Psoas muscle (tissue), 8 donors: ENCODE results near the gene PRDM8. TPM values are rescaled to one million over a fixed set of nuclear protein-coding genes. Genes with fewer than 3 reads are reported as not detected.

Experiments used
- ATAC-seq, 4 donors: fragments of 200-7000 bp; cut with Tn5 transposase; one replicate each; pipeline ENCODE4 v1.9.1; 2020; ENCODE audit warnings: moderate library complexity in 3 of 4, mild to moderate bottlenecking in 2 of 4
- DNase-seq, 2 donors: peaks; one replicate each; pipeline ENCODE4 v3.0.0-alpha.2; 2020
- H3K27ac ChIP-seq: fragments of 200-600 bp; one replicate; pipeline ENCODE4 v1.8.0; 2022
- H3K27me3 ChIP-seq, 3 donors: fragments of 200-600 bp in 1 of 3; one replicate each; pipeline versions ENCODE4 v1.6.1 to v1.8.0; 2013 to 2022; ENCODE audit warnings: low read length in 2 of 3, mild to moderate bottlenecking in 2 of 3, moderate library complexity in 1 of 3; ENCODE audit not compliant: insufficient read depth in 3 of 3
- H3K36me3 ChIP-seq, 2 donors: fragments of 200-600 bp in 1 of 2; one replicate each; pipeline versions ENCODE4 v1.6.1 to v1.8.0; 2013 to 2022; ENCODE audit warnings: low read depth in 1 of 2, mild to moderate bottlenecking in 1 of 2, moderate library complexity in 1 of 2; ENCODE audit not compliant: insufficient read depth in 1 of 2
- H3K4me1 ChIP-seq: fragments of 200-600 bp; one replicate; pipeline ENCODE4 v1.8.0; 2022
- H3K4me3 ChIP-seq: fragments of 200-600 bp; one replicate; pipeline ENCODE4 v1.8.0; 2022; ENCODE audit warnings: mild to moderate bottlenecking
- H3K9me3 ChIP-seq: fragments of 200-600 bp; one replicate; pipeline ENCODE4 v1.8.0; 2022
- CTCF ChIP-seq: fragments of 200-600 bp; IDR thresholded peaks from one replicate; pipeline ENCODE4 v1.8.0; 2022; ENCODE audit warnings: antibody characterized with exemption
- WGBS, 3 donors: extraction: QIAGEN DNeasy Blood & Tissue Kit; methylation state at CpG; one replicate each; pipeline versions ENCODE4 v1.1.6 to v1.1.7; 2013; 5-methylcytosine and 5-hydroxymethylcytosine counted together
- intact Hi-C, 2 donors: fragments of 100-400 bp; cut with DNase I; formaldehyde crosslinking; loops; one replicate each; pipeline versions ENCODE4 v1.11.0 to v1.14.2; 2022
- polyA plus RNA-seq, 3 donors: library from polyadenylated mRNA; stranded (reverse); fragments of 200-250 nt; gene quantifications; one replicate each; pipeline ENCODE4 v1.2.3, GENCODE V29; 2013
- total RNA-seq, 4 donors: library from RNA; stranded (reverse); fragmentation: NEBNext Ultra II Directional in 2 of 4; extraction: Animal tissue kit (Norgen Biotek cat#: 25700) in 2 of 4; gene quantifications; one replicate each; pipeline versions ENCODE4 v1.2.1 to v1.2.4, GENCODE V29; 2021 to 2023
- donor health status: healthy with polysubstance abuse.
- donor health status: DM: no; HTN: no; CAD: no; lungs with moderate emphysema.
- donor health status: Bipolar disorder and iron deficiency.
- donor health status: healthy.
- donor health status: DM: yes; HTN: yes; CAD: no.
- donor health status: DM: no; HTN: no; CAD: no.
- donor health status: DM: no; HTN: no; CAD: no.
- donor health status: DM: yes; HTN: yes; CAD: no.

Gene PRDM8
- total and polyA plus RNA-seq, 7 donors = 0.28 to 1.8 (median 0.63) TPM

- Histone ChIP-seq H3K27me3 (peaks cover 0 to 20% (median 10%) of the 10 kb centered on the region in 3 donors), H3K27ac (no peak overlapping the region), H3K4me3 (no peak overlapping the region), H3K4me1 (no peaks in the 10 kb centered on the region), H3K36me3 (no peaks in the 10 kb centered on the region), H3K9me3 (no peaks in the 10 kb centered on the region)
- DNase-seq (no peak), ATAC-seq (no peak)
- intact Hi-C loops = no loop called here
- TF ChIP-seq CTCF = no peak
- WGBS, 3 donors = 86 to 89% (median 89%) methylated on average over 9 of the region's 9 CpGs
These were observed 8.8 kb downstream of the PRDM8 start for GRCh38 chr4:80206111-80206510.

GRCh38 chr4:80206521-80207171 lies 9.3 kb downstream of the PRDM8 start:
- WGBS, 3 donors = 58% methylated on average over 29 of the region's 29 CpGs
- peaks cover 0 to 15% (median 5%) of the 10 kb centered on the region in 3 donors for H3K27me3 ChIP-seq
- no peaks in the 10 kb centered on the region for H3K36me3 ChIP-seq
- H3K4me1 ChIP-seq = no peaks in the 10 kb centered on the region
- intact Hi-C loops = no loop called here
- H3K27ac ChIP-seq = peak overlapping the region; percentile 53
- no peak for TF ChIP-seq CTCF
- DNase-seq (peak; percentile 70 to 79), ATAC-seq (peak; percentile 36 to 67 (median 64))
- peak overlapping the region; percentile 30 for H3K4me3 ChIP-seq
- H3K9me3 ChIP-seq = no peaks in the 10 kb centered on the region

- Histone ChIP-seq H3K27ac (peak overlapping the region; percentile 53), H3K9me3 (no peaks in the 10 kb centered on the region), H3K4me3 (peak overlapping the region; percentile 30), H3K27me3 (peaks cover 0 to 12% (median 2%) of the 10 kb centered on the region in 3 donors), H3K4me1 (no peaks in the 10 kb centered on the region), H3K36me3 (no peaks in the 10 kb centered on the region)
- intact Hi-C loops = no loop called here
- ATAC-seq (peak in 1 of 4 donors; percentile 14), DNase-seq (no peak)
- 52 to 59% (median 58%) methylated on average over 27 of the region's 27 CpGs for WGBS, 3 donors
- TF ChIP-seq CTCF = no peak
These were observed 9.9 kb downstream of the PRDM8 start for GRCh38 chr4:80207172-80207583.

GRCh38 chr4:80207664-80208063 lies 10.4 kb downstream of the PRDM8 start:
- DNase-seq (no peak), ATAC-seq (no peak)
- no peaks in the 10 kb centered on the region for H3K36me3 ChIP-seq
- H3K4me3 ChIP-seq = no peak overlapping the region
- no peaks in the 10 kb centered on the region for H3K9me3 ChIP-seq
- H3K27me3 ChIP-seq = peaks cover 0 to 8% (median 2%) of the 10 kb centered on the region in 3 donors
- 84 to 90% (median 86%) methylated on average over 10 of the region's 10 CpGs for WGBS, 3 donors
- intact Hi-C loops = no loop called here
- no peak for TF ChIP-seq CTCF
- no peak overlapping the region for H3K27ac ChIP-seq
- no peaks in the 10 kb centered on the region for H3K4me1 ChIP-seq
